Common myeloid progenitor, CD34-positive (primary cell): Measurements from ENCODE around the gene BEND3.
A peak's percentile ranks its signal among the peaks of the same experiment; 100 is the strongest.

Source experiments
- CTCF ChIA-PET: fragments of 350-600 bp; sonication (Branson Sonifier 250); formaldehyde crosslinking; loops from one replicate; lab custom pipeline; 2021; ENCODE audit warnings: antibody characterized with exemption; lab: Charles Lee
- POLR2A ChIA-PET: fragments of 350-600 bp; sonication (Branson Sonifier 250); formaldehyde crosslinking; loops from one replicate; lab custom pipeline; 2021; ENCODE audit warnings: antibody characterized with exemption; lab: Charles Lee
- DNase-seq, 3 donors: peaks; one replicate each; pipeline versions ENCODE4 v3.0.0 to v3.0.0-alpha.2; 2013
- H3K27ac ChIP-seq, 2 experiments: 1 replicate in 1 of 2; 2 replicates in 1 of 2; pipeline ENCODE4 v1.7.0; 2013; ENCODE audit warnings: inconsistent platforms in 2 of 2, low read length in 2 of 2, mild to moderate bottlenecking in 2 of 2, low read depth in 1 of 2, moderate library complexity in 1 of 2; ENCODE audit not compliant: severe bottlenecking in 2 of 2, insufficient read depth in 1 of 2, poor library complexity in 1 of 2
- H3K27me3 ChIP-seq, 5 experiments: replicated peaks in 2 of 5; 1 replicate in 3 of 5; 2 replicates in 2 of 5; pipeline versions ENCODE4 v1.6.1 to v1.7.0; 2013; ENCODE audit warnings: low read length in 4 of 5, mild to moderate bottlenecking in 2 of 5, moderate library complexity in 2 of 5, inconsistent platforms in 1 of 5; ENCODE audit not compliant: insufficient read depth in 5 of 5, control insufficient read depth in 4 of 5
- H3K36me3 ChIP-seq, 4 experiments: 1 replicate in 2 of 4; 2 replicates in 2 of 4; pipeline versions ENCODE4 v1.6.1 to v1.7.0; 2013; ENCODE audit warnings: low read length in 3 of 4, control low read depth in 1 of 4, mild to moderate bottlenecking in 1 of 4; ENCODE audit not compliant: control insufficient read depth in 4 of 4, insufficient read depth in 4 of 4
- H3K4me1 ChIP-seq, 4 experiments: 1 replicate in 3 of 4; 2 replicates in 1 of 4; pipeline versions ENCODE4 v1.6.1 to v1.7.1; 2013; ENCODE audit warnings: low read length in 3 of 4, mild to moderate bottlenecking in 3 of 4, control low read depth in 1 of 4, inconsistent platforms in 1 of 4, moderate library complexity in 1 of 4; ENCODE audit not compliant: control insufficient read depth in 4 of 4, insufficient read depth in 4 of 4; ENCODE audit errors: control extremely low read depth in 1 of 4
- H3K4me3 ChIP-seq, 7 experiments: 1 replicate in 4 of 7; 2 replicates in 3 of 7; pipeline versions ENCODE4 v1.5.1 to v1.7.0; 2013; ENCODE audit warnings: mild to moderate bottlenecking in 7 of 7, low read length in 6 of 7, moderate library complexity in 6 of 7, inconsistent platforms in 2 of 7, low read depth in 2 of 7, control low read depth in 1 of 7; ENCODE audit not compliant: insufficient read depth in 4 of 7, control insufficient read depth in 1 of 7; ENCODE audit errors: extremely low read depth in 1 of 7
- H3K9me3 ChIP-seq, 5 experiments: 1 replicate in 4 of 5; 2 replicates in 1 of 5; pipeline versions ENCODE4 v1.6.1 to v1.7.1; 2013; ENCODE audit warnings: low read length in 4 of 5, mild to moderate bottlenecking in 2 of 5, inconsistent platforms in 1 of 5, low read depth in 1 of 5, moderate library complexity in 1 of 5; ENCODE audit not compliant: control insufficient read depth in 4 of 5, insufficient read depth in 2 of 5; ENCODE audit errors: control extremely low read depth in 1 of 5
- whole genome bisulfite sequencing: methylation state at CpG from one replicate; pipeline ENCODE4 v1.1.5; 2013; ENCODE audit not compliant: insufficient coverage; 5-methylcytosine and 5-hydroxymethylcytosine counted together

The BEND3 gene

GRCh38 chr6:107075951-107076381 is 39.3 kb downstream of the BEND3 start:
- H3K4me3 ChIP-seq = no peak overlapping the region
- no peaks in the 10 kb centered on the region for H3K27me3 ChIP-seq
- H3K9me3 ChIP-seq = no peaks in the 10 kb centered on the region
- CTCF ChIA-PET = interaction anchor here (0.8 to 1.5 kb wide), 2 partner anchors 31 to 34 kb away, joined by 3 read pairs; no protein-coding TSS in a partner anchor
- H3K36me3 ChIP-seq = peaks cover 0 to 2% (median 0%) of the 10 kb centered on the region in 4 experiments
- 100% methylated on average over 5 of the region's 6 CpGs for WGBS
- peak in 2 of 3 donors; percentile 13 to 18 for DNase-seq
- H3K27ac ChIP-seq = no peak overlapping the region
- POLR2A ChIA-PET = no interaction called here
- no peaks in the 10 kb centered on the region for H3K4me1 ChIP-seq

GRCh38 chr6:107070686-107071085 is 44.6 kb downstream of the BEND3 start:
- CTCF ChIA-PET = interaction anchor here (1.0 to 1.8 kb wide), 3 partner anchors 11 to 39 kb away, joined by 3 read pairs; no protein-coding TSS in a partner anchor
- 98% methylated on average over 9 of the region's 12 CpGs for WGBS

DNA sequence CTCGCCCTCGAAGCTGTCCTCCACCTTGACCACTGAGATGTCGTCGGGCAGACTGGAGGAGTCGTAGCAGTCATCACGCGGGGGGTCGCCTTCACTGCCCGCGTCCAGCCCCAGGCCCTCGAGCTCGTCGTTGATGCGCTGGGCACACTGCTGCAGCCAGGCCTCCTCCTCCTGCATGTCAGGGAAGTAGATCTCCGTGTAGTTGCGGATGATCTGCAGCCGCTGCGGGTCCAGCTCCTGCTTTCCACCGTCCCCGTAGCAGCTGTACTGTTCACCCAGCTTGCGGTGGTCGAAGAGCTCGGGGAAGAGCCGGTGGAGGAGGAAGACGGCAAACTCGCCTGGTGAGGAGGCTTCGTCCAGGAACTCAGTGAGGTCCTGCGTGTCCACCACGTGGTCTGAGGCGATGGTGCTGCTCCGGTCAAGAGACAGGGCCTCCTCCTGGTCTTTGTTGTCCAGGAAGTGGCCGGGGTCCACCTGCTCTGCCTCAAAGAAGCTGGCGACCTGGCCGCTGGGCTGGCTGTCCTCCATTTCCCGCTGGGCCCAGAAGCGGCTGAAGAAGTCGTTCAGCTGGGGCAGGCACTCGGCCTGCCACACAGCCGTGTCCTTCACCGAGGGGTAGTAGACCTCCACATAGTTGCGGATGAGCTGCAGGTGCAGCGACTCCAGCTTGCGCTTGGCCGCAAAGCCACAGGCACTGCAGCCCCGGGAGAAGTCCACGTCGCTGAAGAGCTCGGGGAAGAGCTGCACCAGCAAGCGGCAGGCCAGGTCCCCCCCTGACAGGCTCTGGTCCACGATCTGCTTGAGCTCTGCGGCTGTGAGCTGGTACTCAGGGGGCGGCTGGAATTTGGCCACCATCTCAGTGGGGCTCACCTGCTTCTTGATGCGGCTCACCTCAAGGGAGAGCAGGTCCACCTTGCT is 45.4 kb downstream of the BEND3 start:
- no peaks in the 10 kb centered on the region for H3K9me3 ChIP-seq
- 96% methylated on average over 53 of the region's 53 CpGs for WGBS
- ChIA-PET POLR2A (no interaction called here), CTCF (interaction anchor here (1.0 to 1.8 kb wide), 3 partner anchors 10 to 40 kb away, joined by 3 read pairs; no protein-coding TSS in a partner anchor)
- no peaks in the 10 kb centered on the region for H3K27me3 ChIP-seq
- no peak for DNase-seq
- H3K27ac ChIP-seq = no peak overlapping the region
- peaks cover 0 to 8% (median 8%) of the 10 kb centered on the region in 4 experiments for H3K4me1 ChIP-seq
- H3K4me3 ChIP-seq = no peak overlapping the region
- H3K36me3 ChIP-seq = peaks cover 0 to 21% (median 5%) of the 10 kb centered on the region in 4 experiments

More at GRCh38 chr6:107070686-107071085, 44.6 kb downstream of the BEND3 start:
- POLR2A ChIA-PET = no interaction called here
- peaks cover 0 to 21% (median 5%) of the 10 kb centered on the region in 4 experiments for H3K36me3 ChIP-seq
- no peak overlapping the region for H3K4me3 ChIP-seq
- H3K9me3 ChIP-seq = no peaks in the 10 kb centered on the region
- no peak for DNase-seq
- no peak overlapping the region for H3K27ac ChIP-seq
- peaks cover 0 to 1% (median under 1%) of the 10 kb centered on the region in 4 experiments for H3K4me1 ChIP-seq
- H3K27me3 ChIP-seq = no peaks in the 10 kb centered on the region

- Histone ChIP-seq H3K27me3 (no peaks in the 10 kb centered on the region), H3K9me3 (no peaks in the 10 kb centered on the region), H3K4me3 (no peak overlapping the region), H3K36me3 (peaks cover 0 to 21% (median 5%) of the 10 kb centered on the region in 4 experiments), H3K4me1 (peaks cover 0 to 15% (median 14%) of the 10 kb centered on the region in 4 experiments), H3K27ac (no peak overlapping the region)
- POLR2A ChIA-PET = no interaction called here
- CTCF ChIA-PET = interaction anchor here (1.2 to 1.8 kb wide), 2 partner anchors 13 to 41 kb away, joined by 3 read pairs; no protein-coding TSS in a partner anchor
- DNase-seq = no peak
- WGBS = 98% methylated on average over 66 of the region's 69 CpGs
Measured at GRCh38 chr6:107068691-107069630, 46.4 kb downstream of the BEND3 start.

GRCh38 chr6:107066697-107067659 is 48.3 kb downstream of the BEND3 start:
- DNase-seq = no peak
- peaks cover 0 to 7% (median 0%) of the 10 kb centered on the region in 5 experiments for H3K27me3 ChIP-seq
- CTCF ChIA-PET = interaction anchor here (1.1 to 1.2 kb wide), 2 partner anchors 13 to 17 kb away, joined by 3 read pairs; no protein-coding TSS in a partner anchor
- no peak overlapping the region for H3K4me3 ChIP-seq
- 98% methylated on average over 7 of the region's 9 CpGs for WGBS
- peaks cover 1 to 16% (median 15%) of the 10 kb centered on the region in 4 experiments for H3K4me1 ChIP-seq
- H3K27ac ChIP-seq = no peak overlapping the region
- POLR2A ChIA-PET = interaction anchor here (0.6 kb wide), 1 partner anchor 25 kb away, joined by 5 read pairs; no protein-coding TSS in a partner anchor
- H3K36me3 ChIP-seq = peaks cover 0 to 21% (median 4%) of the 10 kb centered on the region in 4 experiments
- H3K9me3 ChIP-seq = no peaks in the 10 kb centered on the region
